BLaER1 treated with 17β-estradiol and CSF1 and Interleukin-3, amounts not matched to agents 10 nM and 100 nM (cell line): ENCODE measurements around the gene SLC8A3.

Experiments
- H3K27ac ChIP-seq, 11 experiments: shearing (Covaris generic); formaldehyde crosslinking; 2 replicates each; pipeline ENCODE4 v1.8.1; 2022
- H3K27me3 ChIP-seq, 11 experiments: shearing (Covaris generic); formaldehyde crosslinking; 2 replicates each; pipeline ENCODE4 v1.8.1; 2022
- H3K36me3 ChIP-seq, 11 experiments: shearing (Covaris generic); formaldehyde crosslinking; 2 replicates each; pipeline ENCODE4 v1.8.1; 2022
- H3K4me1 ChIP-seq, 10 experiments: shearing (Covaris generic); formaldehyde crosslinking; 2 replicates each; pipeline ENCODE4 v1.8.1; 2022
- H3K4me2 ChIP-seq, 11 experiments: shearing (Covaris generic); formaldehyde crosslinking; 2 replicates each; pipeline ENCODE4 v1.8.1; 2022
- H3K4me3 ChIP-seq, 10 experiments: shearing (Covaris generic); formaldehyde crosslinking; 2 replicates each; pipeline ENCODE4 v1.8.1; 2022
- H3K9ac ChIP-seq, 11 experiments: shearing (Covaris generic); formaldehyde crosslinking; 2 replicates each; pipeline ENCODE4 v1.8.1; 2022
- H3K9me3 ChIP-seq, 11 experiments: shearing (Covaris generic); formaldehyde crosslinking; replicated peaks in 1 of 11; 2 replicates each; pipeline ENCODE4 v1.8.1; 2022
- H4K20me1 ChIP-seq, 11 experiments: shearing (Covaris generic); formaldehyde crosslinking; 2 replicates each; pipeline ENCODE4 v1.8.1; 2022
- Cebpa-rat ChIP-seq, 11 experiments: shearing (Covaris generic); IDR thresholded peaks; 2 replicates each; pipeline ENCODE4 v1.8.1; 2022

SLC8A3 gene

GRCh38 chr14:70086685-70087379 lies 101.9 kb downstream of the SLC8A3 start:
- Histone ChIP-seq H3K9ac (no peak overlapping the region), H3K4me3 (no peak overlapping the region), H4K20me1 (no peaks in the 10 kb centered on the region), H3K27ac (no peak overlapping the region), H3K27me3 (no peaks in the 10 kb centered on the region), H3K4me1 (no peaks in the 10 kb centered on the region), H3K4me2 (no peak overlapping the region), H3K9me3 (no peaks in the 10 kb centered on the region), H3K36me3 (no peaks in the 10 kb centered on the region)
- TF ChIP-seq Cebpa-rat (IDR thresholded peaks at IDR 0.05), result no peak

GRCh38 chr14:70084226-70084625 lies 104.5 kb downstream of the SLC8A3 start:
- no peak overlapping the region for H3K27ac ChIP-seq
- no peaks in the 10 kb centered on the region for H3K9me3 ChIP-seq
- H3K9ac ChIP-seq, result no peak overlapping the region
- H3K4me3 ChIP-seq, result no peak overlapping the region
- TF ChIP-seq Cebpa-rat (IDR thresholded peaks at IDR 0.05), result no peak
- H3K4me1 ChIP-seq, result no peaks in the 10 kb centered on the region
- no peaks in the 10 kb centered on the region for H4K20me1 ChIP-seq
- no peak overlapping the region for H3K4me2 ChIP-seq
- H3K36me3 ChIP-seq, result no peaks in the 10 kb centered on the region
- H3K27me3 ChIP-seq, result no peaks in the 10 kb centered on the region

GRCh38 chr14:70082394-70082793 lies 106.4 kb downstream of the SLC8A3 start:
- H3K4me1 ChIP-seq, result no peaks in the 10 kb centered on the region
- H3K27ac ChIP-seq, result no peak overlapping the region
- H3K9me3 ChIP-seq, result no peaks in the 10 kb centered on the region
- H3K9ac ChIP-seq, result no peak overlapping the region
- no peaks in the 10 kb centered on the region for H3K27me3 ChIP-seq
- H3K36me3 ChIP-seq, result no peaks in the 10 kb centered on the region
- H3K4me3 ChIP-seq, result no peak overlapping the region
- no peak for TF ChIP-seq Cebpa-rat (IDR thresholded peaks at IDR 0.05)
- H4K20me1 ChIP-seq, result no peaks in the 10 kb centered on the region
- no peak overlapping the region for H3K4me2 ChIP-seq

GRCh38 chr14:70080076-70080475 lies 108.7 kb downstream of the SLC8A3 start:
- Histone ChIP-seq H4K20me1 (no peaks in the 10 kb centered on the region), H3K27me3 (no peaks in the 10 kb centered on the region), H3K4me3 (no peak overlapping the region), H3K27ac (no peak overlapping the region), H3K4me1 (no peaks in the 10 kb centered on the region), H3K4me2 (no peak overlapping the region), H3K36me3 (no peaks in the 10 kb centered on the region), H3K9me3 (no peaks in the 10 kb centered on the region), H3K9ac (no peak overlapping the region)
- no peak for TF ChIP-seq Cebpa-rat (IDR thresholded peaks at IDR 0.05)

- H3K9me3 ChIP-seq, result no peaks in the 10 kb centered on the region
- H4K20me1 ChIP-seq, result no peaks in the 10 kb centered on the region
- no peak overlapping the region for H3K27ac ChIP-seq
- no peaks in the 10 kb centered on the region for H3K36me3 ChIP-seq
- no peak for TF ChIP-seq Cebpa-rat (IDR thresholded peaks at IDR 0.05)
- no peak overlapping the region for H3K4me2 ChIP-seq
- no peak overlapping the region for H3K4me3 ChIP-seq
- no peaks in the 10 kb centered on the region for H3K4me1 ChIP-seq
- no peaks in the 10 kb centered on the region for H3K27me3 ChIP-seq
- H3K9ac ChIP-seq, result no peak overlapping the region
These were observed 110.4 kb downstream of the SLC8A3 start for GRCh38 chr14:70078329-70078728.

GRCh38 chr14:70077720-70078119 lies 111.0 kb downstream of the SLC8A3 start:
- H3K36me3 ChIP-seq, result no peaks in the 10 kb centered on the region
- no peak overlapping the region for H3K27ac ChIP-seq
- H3K4me3 ChIP-seq, result no peak overlapping the region
- no peaks in the 10 kb centered on the region for H3K9me3 ChIP-seq
- no peaks in the 10 kb centered on the region for H3K27me3 ChIP-seq
- TF ChIP-seq Cebpa-rat (IDR thresholded peaks at IDR 0.05), result no peak
- no peaks in the 10 kb centered on the region for H3K4me1 ChIP-seq
- no peak overlapping the region for H3K9ac ChIP-seq
- no peak overlapping the region for H3K4me2 ChIP-seq
- no peaks in the 10 kb centered on the region for H4K20me1 ChIP-seq

- no peak overlapping the region for H3K4me2 ChIP-seq
- H3K4me1 ChIP-seq, result no peaks in the 10 kb centered on the region
- no peaks in the 10 kb centered on the region for H3K27me3 ChIP-seq
- no peak overlapping the region for H3K4me3 ChIP-seq
- TF ChIP-seq Cebpa-rat (IDR thresholded peaks at IDR 0.05), result no peak
- no peaks in the 10 kb centered on the region for H3K36me3 ChIP-seq
- no peak overlapping the region for H3K9ac ChIP-seq
- H3K9me3 ChIP-seq, result no peaks in the 10 kb centered on the region
- no peaks in the 10 kb centered on the region for H4K20me1 ChIP-seq
- no peak overlapping the region for H3K27ac ChIP-seq
These were observed 111.7 kb downstream of the SLC8A3 start for GRCh38 chr14:70077005-70077404.

GRCh38 chr14:70073924-70074566 lies 114.7 kb downstream of the SLC8A3 start:
- Histone ChIP-seq H3K27me3 (no peaks in the 10 kb centered on the region), H3K36me3 (no peaks in the 10 kb centered on the region), H3K4me1 (no peaks in the 10 kb centered on the region), H3K9ac (no peak overlapping the region), H3K4me2 (no peak overlapping the region), H4K20me1 (no peaks in the 10 kb centered on the region), H3K27ac (no peak overlapping the region), H3K4me3 (no peak overlapping the region), H3K9me3 (no peaks in the 10 kb centered on the region)
- peak in 7 of 11 experiments; percentile 13 to 87 (median 59); a peak in 8 of 22 replicates for TF ChIP-seq Cebpa-rat (IDR thresholded peaks at IDR 0.05)

GRCh38 chr14:70069186-70069585 lies 119.6 kb downstream of the SLC8A3 start:
- H3K27me3 ChIP-seq, result no peaks in the 10 kb centered on the region
- no peak overlapping the region for H3K27ac ChIP-seq
- H3K4me1 ChIP-seq, result no peaks in the 10 kb centered on the region
- H3K9me3 ChIP-seq, result no peaks in the 10 kb centered on the region
- H3K9ac ChIP-seq, result no peak overlapping the region
- no peak overlapping the region for H3K4me2 ChIP-seq
- no peak overlapping the region for H3K4me3 ChIP-seq
- TF ChIP-seq Cebpa-rat (IDR thresholded peaks at IDR 0.05), result no peak
- no peaks in the 10 kb centered on the region for H4K20me1 ChIP-seq
- H3K36me3 ChIP-seq, result no peaks in the 10 kb centered on the region

- H3K9ac ChIP-seq, result no peak overlapping the region
- H3K27ac ChIP-seq, result no peak overlapping the region
- H3K36me3 ChIP-seq, result no peaks in the 10 kb centered on the region
- TF ChIP-seq Cebpa-rat (IDR thresholded peaks at IDR 0.05), result no peak
- H3K4me2 ChIP-seq, result no peak overlapping the region
- no peak overlapping the region for H3K4me3 ChIP-seq
- no peaks in the 10 kb centered on the region for H3K4me1 ChIP-seq
- no peaks in the 10 kb centered on the region for H3K27me3 ChIP-seq
- no peaks in the 10 kb centered on the region for H4K20me1 ChIP-seq
- no peaks in the 10 kb centered on the region for H3K9me3 ChIP-seq
These were observed 120.9 kb downstream of the SLC8A3 start for GRCh38 chr14:70067810-70068209.
